ENCODE results near the gene NDUFV1.
A peak's percentile ranks its signal among the peaks of the same experiment; 100 is the strongest.

NDUFV1 gene

DNA sequence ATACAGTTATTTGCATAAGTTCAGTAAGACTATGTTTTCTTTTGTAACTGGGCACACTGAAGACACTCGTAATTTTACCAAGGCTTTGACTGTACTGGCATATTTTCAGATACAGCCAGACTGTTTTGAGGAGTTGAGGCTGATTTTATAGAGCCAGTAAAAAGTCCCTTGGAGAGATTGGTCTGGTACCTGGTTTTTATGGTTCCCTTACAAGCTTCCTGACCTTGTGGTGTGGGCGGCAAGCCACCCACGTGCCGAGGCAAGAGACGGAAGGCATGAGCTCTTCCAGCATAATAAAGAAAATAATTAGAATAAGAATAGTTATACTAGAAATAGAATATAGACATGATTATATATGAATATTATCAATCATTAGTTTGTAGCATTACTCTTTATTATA is 34.4 kb upstream of the NDUFV1 start:
- Histone ChIP-seq H2AFZ (ENCODE audit: low read length) (no peak overlapping the region), H4K91ac (ENCODE audit: low read depth, low read length, poor library complexity) (no peak overlapping the region)
- WGBS, 2 donors (ENCODE audit: extremely low coverage in 2 of 2, insufficient read length in 2 of 2, insufficient replicate concordance in 1 of 2) = no CpG with 5 or more reads among the region's 5 CpGs

DNA sequence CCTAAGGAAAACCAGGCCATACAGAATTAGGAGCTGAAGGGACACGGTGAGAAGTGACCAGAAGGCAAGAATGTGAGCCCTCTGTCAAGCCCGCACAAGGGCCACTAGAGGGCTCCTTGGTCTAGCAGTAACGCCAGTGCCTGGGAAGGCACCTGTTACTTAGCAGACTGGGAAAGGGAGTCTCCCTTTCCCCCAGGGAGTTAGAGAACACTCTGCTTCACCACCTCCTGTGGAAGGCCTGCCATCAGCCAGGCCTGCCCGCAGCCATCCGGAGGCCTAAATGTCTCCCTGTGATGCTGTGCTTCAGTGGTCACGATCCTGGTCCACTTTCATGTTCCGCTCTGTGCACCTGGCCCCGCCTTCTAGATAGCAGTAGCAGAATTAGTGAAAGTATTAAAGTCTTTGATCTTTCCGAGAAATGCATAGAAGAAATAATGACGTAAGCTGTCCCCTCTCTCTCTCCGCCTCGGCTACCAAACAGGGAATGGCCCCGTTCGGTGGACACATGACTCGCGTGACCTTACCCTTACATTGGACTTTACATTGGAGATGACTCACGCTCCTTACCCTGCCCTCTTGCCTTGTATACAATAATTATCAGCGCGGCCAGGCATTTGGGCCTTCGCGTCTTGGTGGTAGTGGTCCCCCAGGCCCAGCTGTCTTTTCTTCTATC is 33.9 kb upstream of the NDUFV1 start:
- no peak overlapping the region for H3K4me2 ChIP-seq (ENCODE audit: insufficient read depth, low read length, poor library complexity, severe bottlenecking)
- H3K4me1 ChIP-seq (ENCODE audit: control insufficient read depth in 2 of 2, insufficient read depth in 1 of 2, low read depth in 1 of 2, low read length in 2 of 2) = peaks cover 0 to 3% of the 10 kb centered on the region in 2 donors
- no peak overlapping the region for H2BK15ac ChIP-seq (ENCODE audit: low read length)
- H2BK120ac ChIP-seq (ENCODE audit: low read depth, low read length) = no peak overlapping the region
- H3K27me3 ChIP-seq (ENCODE audit: control insufficient read depth in 3 of 3, insufficient read depth in 3 of 3, low read depth in 1 of 3, low read length in 3 of 3) = peaks cover 0 to 43% (median 0%) of the 10 kb centered on the region in 3 experiments
- H3K36me3 ChIP-seq (replicated peaks in 1 of 2; ENCODE audit: control insufficient read depth in 2 of 2, insufficient read depth in 2 of 2, low read length in 2 of 2) = no peaks in the 10 kb centered on the region
- no peak overlapping the region for H4K8ac ChIP-seq (ENCODE audit: low read depth, low read length)
- WGBS, 2 donors (ENCODE audit: extremely low coverage in 2 of 2, insufficient read length in 2 of 2, insufficient replicate concordance in 1 of 2) = no CpG with 5 or more reads among the region's 21 CpGs
- H2AFZ ChIP-seq (ENCODE audit: low read length) = no peak overlapping the region
- no peak overlapping the region for H3K18ac ChIP-seq (ENCODE audit: low read length)
- no peak overlapping the region for H3K9ac ChIP-seq (ENCODE audit: low read depth, low read length, poor library complexity)
- no peak overlapping the region for H3K4me3 ChIP-seq (ENCODE audit: low read length in 2 of 2)
- no peak overlapping the region for H4K91ac ChIP-seq (ENCODE audit: low read depth, low read length, poor library complexity)
- no peak overlapping the region for H2BK5ac ChIP-seq (ENCODE audit: low read length)
- no peak overlapping the region for H3K23ac ChIP-seq (ENCODE audit: low read depth, low read length, poor library complexity)
- no peak for DNase-seq (ENCODE audit: low spot score)
- no peaks in the 10 kb centered on the region for H3K79me1 ChIP-seq (ENCODE audit: low read depth, low read length)
- no peak overlapping the region for H3K4ac ChIP-seq (ENCODE audit: low read length)
- peaks cover 0 to 6% of the 10 kb centered on the region in 2 donors for H3K9me3 ChIP-seq (replicated peaks in 1 of 2; ENCODE audit: control insufficient read depth in 2 of 2, insufficient read depth in 1 of 2, low read depth in 1 of 2, low read length in 2 of 2)
- H2AK5ac ChIP-seq (ENCODE audit: low read depth, low read length) = no peak overlapping the region
- no peak overlapping the region for H3K27ac ChIP-seq (replicated peaks; ENCODE audit: low read length)
- no peak overlapping the region for H3K14ac ChIP-seq (ENCODE audit: low read length)
- no peak overlapping the region for H2BK12ac ChIP-seq (ENCODE audit: low read length)

More for the DNA sequence above, 34.4 kb upstream of the NDUFV1 start:
- Histone ChIP-seq H3K4ac (ENCODE audit: low read length) (no peak overlapping the region), H3K4me2 (ENCODE audit: insufficient read depth, low read length, poor library complexity, severe bottlenecking) (no peak overlapping the region), H2AK5ac (ENCODE audit: low read depth, low read length) (no peak overlapping the region), H3K18ac (ENCODE audit: low read length) (no peak overlapping the region), H2BK5ac (ENCODE audit: low read length) (no peak overlapping the region), H3K36me3 (replicated peaks in 1 of 2; ENCODE audit: control insufficient read depth in 2 of 2, insufficient read depth in 2 of 2, low read length in 2 of 2) (no peaks in the 10 kb centered on the region), H2BK12ac (ENCODE audit: low read length) (no peak overlapping the region), H3K27ac (replicated peaks; ENCODE audit: low read length) (no peak overlapping the region), H4K8ac (ENCODE audit: low read depth, low read length) (no peak overlapping the region), H3K79me1 (ENCODE audit: low read depth, low read length) (no peaks in the 10 kb centered on the region), H3K23ac (ENCODE audit: low read depth, low read length, poor library complexity) (no peak overlapping the region), H2BK120ac (ENCODE audit: low read depth, low read length) (no peak overlapping the region), H3K4me1 (ENCODE audit: control insufficient read depth in 2 of 2, insufficient read depth in 1 of 2, low read depth in 1 of 2, low read length in 2 of 2) (peaks cover 0 to 3% of the 10 kb centered on the region in 2 donors), H3K9me3 (replicated peaks in 1 of 2; ENCODE audit: control insufficient read depth in 2 of 2, insufficient read depth in 1 of 2, low read depth in 1 of 2, low read length in 2 of 2) (peaks cover 0 to 6% of the 10 kb centered on the region in 2 donors), H3K4me3 (ENCODE audit: low read length in 2 of 2) (no peak overlapping the region), H3K9ac (ENCODE audit: low read depth, low read length, poor library complexity) (no peak overlapping the region), H2BK15ac (ENCODE audit: low read length) (no peak overlapping the region), H3K27me3 (ENCODE audit: control insufficient read depth in 3 of 3, insufficient read depth in 3 of 3, low read depth in 1 of 3, low read length in 3 of 3) (peaks cover 0 to 38% (median 0%) of the 10 kb centered on the region in 3 experiments), H3K14ac (ENCODE audit: low read length) (no peak overlapping the region)
- DNase-seq (ENCODE audit: low spot score) = no peak

GRCh38 chr11:67574938-67575337 is 31.8 kb upstream of the NDUFV1 start:
- Histone ChIP-seq H3K9me3 (replicated peaks in 1 of 2; ENCODE audit: control insufficient read depth in 2 of 2, insufficient read depth in 1 of 2, low read depth in 1 of 2, low read length in 2 of 2) (peaks cover 0 to 12% of the 10 kb centered on the region in 2 donors), H3K14ac (ENCODE audit: low read length) (no peak overlapping the region), H3K4me3 (ENCODE audit: low read length in 2 of 2) (no peak overlapping the region), H3K4me2 (ENCODE audit: insufficient read depth, low read length, poor library complexity, severe bottlenecking) (no peak overlapping the region), H2BK12ac (ENCODE audit: low read length) (no peak overlapping the region), H3K27me3 (ENCODE audit: control insufficient read depth in 3 of 3, insufficient read depth in 3 of 3, low read depth in 1 of 3, low read length in 3 of 3) (peaks cover 0 to 56% (median 2%) of the 10 kb centered on the region in 3 experiments), H3K27ac (replicated peaks; ENCODE audit: low read length) (no peak overlapping the region), H4K8ac (ENCODE audit: low read depth, low read length) (no peak overlapping the region), H3K36me3 (replicated peaks in 1 of 2; ENCODE audit: control insufficient read depth in 2 of 2, insufficient read depth in 2 of 2, low read length in 2 of 2) (no peaks in the 10 kb centered on the region), H2AFZ (ENCODE audit: low read length) (no peak overlapping the region), H3K9ac (ENCODE audit: low read depth, low read length, poor library complexity) (no peak overlapping the region), H2BK120ac (ENCODE audit: low read depth, low read length) (no peak overlapping the region), H2BK15ac (ENCODE audit: low read length) (no peak overlapping the region), H2BK5ac (ENCODE audit: low read length) (no peak overlapping the region), H2AK5ac (ENCODE audit: low read depth, low read length) (no peak overlapping the region), H3K18ac (ENCODE audit: low read length) (no peak overlapping the region), H3K23ac (ENCODE audit: low read depth, low read length, poor library complexity) (no peak overlapping the region), H4K91ac (ENCODE audit: low read depth, low read length, poor library complexity) (no peak overlapping the region), H3K79me1 (ENCODE audit: low read depth, low read length) (no peaks in the 10 kb centered on the region), H3K4me1 (ENCODE audit: control insufficient read depth in 2 of 2, insufficient read depth in 1 of 2, low read depth in 1 of 2, low read length in 2 of 2) (peaks cover 0 to 3% of the 10 kb centered on the region in 2 donors), H3K4ac (ENCODE audit: low read length) (no peak overlapping the region)
- DNase-seq (ENCODE audit: low spot score) = no peak
- WGBS, 2 donors (ENCODE audit: extremely low coverage in 2 of 2, insufficient read length in 2 of 2, insufficient replicate concordance in 1 of 2) = no CpG with 5 or more reads among the region's 3 CpGs

GRCh38 chr11:67576735-67577475 is 29.8 kb upstream of the NDUFV1 start:
- no peak overlapping the region for H3K4ac ChIP-seq (ENCODE audit: low read length)
- no peak overlapping the region for H3K27ac ChIP-seq (replicated peaks; ENCODE audit: low read length)
- H3K36me3 ChIP-seq (replicated peaks in 1 of 2; ENCODE audit: control insufficient read depth in 2 of 2, insufficient read depth in 2 of 2, low read length in 2 of 2) = no peaks in the 10 kb centered on the region
- H3K9ac ChIP-seq (ENCODE audit: low read depth, low read length, poor library complexity) = peak overlapping the region; percentile 16
- H3K4me2 ChIP-seq (ENCODE audit: insufficient read depth, low read length, poor library complexity, severe bottlenecking) = no peak overlapping the region
- H2BK15ac ChIP-seq (ENCODE audit: low read length) = peak overlapping the region; percentile 55
- no peak overlapping the region for H4K91ac ChIP-seq (ENCODE audit: low read depth, low read length, poor library complexity)
- peak overlapping the region; percentile 32 for H2BK5ac ChIP-seq (ENCODE audit: low read length)
- peak overlapping the region; percentile 85 for H2AK5ac ChIP-seq (ENCODE audit: low read depth, low read length)
- no peak overlapping the region for H3K23ac ChIP-seq (ENCODE audit: low read depth, low read length, poor library complexity)
- no peaks in the 10 kb centered on the region for H3K79me1 ChIP-seq (ENCODE audit: low read depth, low read length)
- H3K14ac ChIP-seq (ENCODE audit: low read length) = no peak overlapping the region
- WGBS, 2 donors (ENCODE audit: extremely low coverage in 2 of 2, insufficient read length in 2 of 2, insufficient replicate concordance in 1 of 2) = no CpG with 5 or more reads among the region's 14 CpGs
- H3K4me1 ChIP-seq (ENCODE audit: control insufficient read depth in 2 of 2, insufficient read depth in 1 of 2, low read depth in 1 of 2, low read length in 2 of 2) = peaks cover 3 to 12% of the 10 kb centered on the region in 2 donors
- H2BK12ac ChIP-seq (ENCODE audit: low read length) = peak overlapping the region; percentile 65
- no peak overlapping the region for H3K4me3 ChIP-seq (ENCODE audit: low read length in 2 of 2)
- peaks cover 0 to 66% (median 6%) of the 10 kb centered on the region in 3 experiments for H3K27me3 ChIP-seq (ENCODE audit: control insufficient read depth in 3 of 3, insufficient read depth in 3 of 3, low read depth in 1 of 3, low read length in 3 of 3)
- H3K9me3 ChIP-seq (replicated peaks in 1 of 2; ENCODE audit: control insufficient read depth in 2 of 2, insufficient read depth in 1 of 2, low read depth in 1 of 2, low read length in 2 of 2) = peaks cover 0 to 7% of the 10 kb centered on the region in 2 donors
- H2AFZ ChIP-seq (ENCODE audit: low read length) = no peak overlapping the region
- DNase-seq (ENCODE audit: low spot score) = no peak
- H2BK120ac ChIP-seq (ENCODE audit: low read depth, low read length) = no peak overlapping the region
- no peak overlapping the region for H4K8ac ChIP-seq (ENCODE audit: low read depth, low read length)
- peak overlapping the region; percentile 48 for H3K18ac ChIP-seq (ENCODE audit: low read length)
